GM12873 (cell line): ENCODE measurements around the gene ASB2.

ENCODE experiments used
- CTCF ChIP-seq: IDR thresholded peaks from 2 replicates; pipeline ENCODE4 v1.5.1; 2012; ENCODE audit warnings: low read depth, mild to moderate bottlenecking, moderate library complexity, low read length, control low read depth; ENCODE audit not compliant: insufficient read depth; ENCODE audit errors: missing control alignments

The ASB2 gene

GRCh38 chr14:93950948-93951634, 25.3 kb downstream of the ASB2 start:
- no peak for TF ChIP-seq CTCF

GRCh38 chr14:93949511-93950075, 26.8 kb downstream of the ASB2 start:
- TF ChIP-seq CTCF = no peak

GRCh38 chr14:93947282-93947681, 29.1 kb downstream of the ASB2 start:
- TF ChIP-seq CTCF = no peak

- no peak for TF ChIP-seq CTCF
Observed at GRCh38 chr14:93946541-93947090, 29.8 kb downstream of the ASB2 start.

- TF ChIP-seq CTCF = no peak
Observed at GRCh38 chr14:93946104-93946503, 30.3 kb downstream of the ASB2 start.

GRCh38 chr14:93945070-93945399, 31.3 kb downstream of the ASB2 start:
- no peak for TF ChIP-seq CTCF

- no peak for TF ChIP-seq CTCF
Observed at GRCh38 chr14:93944348-93945069, 31.9 kb downstream of the ASB2 start.
